OCI-LY1 (cell line): ENCODE results near the gene SMC1A.

Source experiments
- CTCF ChIP-seq: fragments of 200-600 bp; sonication (generic), shearing (Covaris generic); IDR thresholded peaks from 2 replicates; pipeline ENCODE4 v1.5.1; 2017; ENCODE audit warnings: mild to moderate bottlenecking, antibody characterized with exemption, low read length, moderate library complexity, mixed read lengths
- EZH2 ChIP-seq: fragments of 200-600 bp; sonication (generic), shearing (Covaris generic); IDR thresholded peaks from 2 replicates; pipeline ENCODE4 v1.8.0; 2017; ENCODE audit warnings: borderline replicate concordance, mixed run types, mild to moderate bottlenecking, antibody characterized with exemption, low read length, moderate library complexity, mixed read lengths

- TF ChIP-seq CTCF (no peak), EZH2 (no peak)
These were observed 97.7 kb downstream of the SMC1A start for GRCh38 chrX:53324803-53325202.
